ENCODE data around the gene MVB12B. TPM values are rescaled to one million over a fixed set of nuclear protein-coding genes. Genes with fewer than 3 reads are reported as not detected.
A peak's percentile ranks its signal among the peaks of the same experiment; 100 is the strongest.

MVB12B gene
- total and polyA plus RNA-seq, 8 donors = 2.6 to 6.7 (median 4.0) TPM

GRCh38 chr9:126503333-126504085 lies 176.9 kb downstream of the MVB12B start:
- Histone ChIP-seq H3K27me3 (no peaks in the 10 kb centered on the region), H3K4me3 (no peak overlapping the region), H3K27ac (no peak overlapping the region), H3K9me3 (no peaks in the 10 kb centered on the region), H3K4me1 (peaks cover 0 to 4% (median 0%) of the 10 kb centered on the region in 3 donors), H3K36me3 (peaks cover 0 to 4% (median 0%) of the 10 kb centered on the region in 3 donors)
- DNase-seq (peak in 1 of 6 donors; percentile 43), FAIRE-seq (no peak), ATAC-seq (no peak)
- TF ChIP-seq, protein P1, sequence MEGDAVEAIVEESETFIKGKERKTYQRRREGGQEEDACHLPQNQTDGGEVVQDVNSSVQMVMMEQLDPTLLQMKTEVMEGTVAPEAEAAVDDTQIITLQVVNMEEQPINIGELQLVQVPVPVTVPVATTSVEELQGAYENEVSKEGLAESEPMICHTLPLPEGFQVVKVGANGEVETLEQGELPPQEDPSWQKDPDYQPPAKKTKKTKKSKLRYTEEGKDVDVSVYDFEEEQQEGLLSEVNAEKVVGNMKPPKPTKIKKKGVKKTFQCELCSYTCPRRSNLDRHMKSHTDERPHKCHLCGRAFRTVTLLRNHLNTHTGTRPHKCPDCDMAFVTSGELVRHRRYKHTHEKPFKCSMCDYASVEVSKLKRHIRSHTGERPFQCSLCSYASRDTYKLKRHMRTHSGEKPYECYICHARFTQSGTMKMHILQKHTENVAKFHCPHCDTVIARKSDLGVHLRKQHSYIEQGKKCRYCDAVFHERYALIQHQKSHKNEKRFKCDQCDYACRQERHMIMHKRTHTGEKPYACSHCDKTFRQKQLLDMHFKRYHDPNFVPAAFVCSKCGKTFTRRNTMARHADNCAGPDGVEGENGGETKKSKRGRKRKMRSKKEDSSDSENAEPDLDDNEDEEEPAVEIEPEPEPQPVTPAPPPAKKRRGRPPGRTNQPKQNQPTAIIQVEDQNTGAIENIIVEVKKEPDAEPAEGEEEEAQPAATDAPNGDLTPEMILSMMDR (IDR thresholded peaks at IDR 0.05) = no peak
- intact Hi-C loops (cut with DNase I) = loop anchor here in 2 of 3 donors (5.0 to 10.0 kb wide), 3 partner anchors 49 to 271 kb away; no protein-coding TSS in a partner anchor
- 95 to 96% methylated on average over 25 to 28 of the region's 28 CpGs for WGBS, 2 donors

- TF ChIP-seq, protein P1 (IDR thresholded peaks at IDR 0.05) = no peak
- intact Hi-C loops (cut with DNase I) = loop anchor here in 2 of 3 donors (5.0 to 10.0 kb wide), 3 partner anchors 48 to 270 kb away; no protein-coding TSS in a partner anchor
- WGBS, 2 donors = 95 to 97% methylated on average over 26 to 31 of the region's 31 CpGs
- ATAC-seq = no peak
- no peak overlapping the region for H3K27ac ChIP-seq
- H3K9me3 ChIP-seq = no peaks in the 10 kb centered on the region
- DNase-seq = peak in 2 of 6 donors; percentile 31 to 36
- H3K4me3 ChIP-seq = no peak overlapping the region
- H3K36me3 ChIP-seq = peaks cover 0 to 4% (median 0%) of the 10 kb centered on the region in 3 donors
- peaks cover 0 to 4% (median 0%) of the 10 kb centered on the region in 3 donors for H3K4me1 ChIP-seq
- FAIRE-seq = no peak
- H3K27me3 ChIP-seq = no peaks in the 10 kb centered on the region
These were observed 177.7 kb downstream of the MVB12B start for GRCh38 chr9:126504086-126504976.

- TF ChIP-seq, protein P1 (IDR thresholded peaks at IDR 0.05) = no peak
- 94 to 98% methylated on average over 11 of the region's 11 CpGs for WGBS, 2 donors
- peaks cover 0 to 4% (median 0%) of the 10 kb centered on the region in 3 donors for H3K36me3 ChIP-seq
- no peak overlapping the region for H3K4me3 ChIP-seq
- H3K27ac ChIP-seq = no peak overlapping the region
- H3K27me3 ChIP-seq = no peaks in the 10 kb centered on the region
- H3K9me3 ChIP-seq = no peaks in the 10 kb centered on the region
- ATAC-seq (no peak), DNase-seq (peak in 1 of 6 donors; percentile 46), FAIRE-seq (no peak)
- H3K4me1 ChIP-seq = no peaks in the 10 kb centered on the region
- intact Hi-C loops (cut with DNase I) = loop anchor here in 2 of 3 donors (5.0 to 10.0 kb wide), 3 partner anchors 47 to 270 kb away; no protein-coding TSS in a partner anchor
These were observed 178.4 kb downstream of the MVB12B start for GRCh38 chr9:126504977-126505455.

DNA sequence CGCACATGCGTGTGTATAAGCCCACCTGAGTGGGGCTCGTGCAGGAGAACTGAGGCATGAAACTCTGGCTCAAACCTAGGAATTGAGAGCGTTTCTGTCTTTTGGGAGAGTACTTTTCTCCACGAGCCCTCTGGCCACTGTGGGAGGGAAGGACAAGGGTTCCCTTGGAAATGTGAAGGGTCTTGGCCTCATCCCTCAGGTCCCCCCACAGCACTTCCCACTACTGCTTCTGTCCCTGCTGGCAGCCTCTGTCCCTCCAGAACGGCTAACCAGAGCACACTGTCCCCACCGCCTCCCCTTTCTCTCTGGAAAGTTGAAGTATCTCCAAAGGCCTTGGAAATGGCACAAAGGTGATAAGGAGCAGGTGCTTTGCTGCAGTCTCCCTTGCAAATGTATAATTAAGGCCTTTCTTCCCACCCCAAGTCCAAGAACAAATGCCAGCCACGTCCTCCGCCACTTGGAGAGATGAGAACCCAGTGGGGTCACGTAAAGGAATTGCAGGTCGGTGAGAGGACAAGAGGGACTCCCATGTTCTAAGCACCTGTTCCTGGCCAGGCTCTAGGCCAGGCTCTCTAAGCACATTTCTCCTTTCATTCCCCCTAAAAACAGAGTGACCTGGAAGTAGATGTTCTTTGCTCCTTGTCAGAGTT lies 179.2 kb downstream of the MVB12B start:
- no peak for ATAC-seq
- H3K27ac ChIP-seq = no peak overlapping the region
- H3K27me3 ChIP-seq = no peaks in the 10 kb centered on the region
- TF ChIP-seq, protein P1 (IDR thresholded peaks at IDR 0.05) = no peak
- no peaks in the 10 kb centered on the region for H3K9me3 ChIP-seq
- FAIRE-seq = no peak
- H3K4me1 ChIP-seq = no peaks in the 10 kb centered on the region
- intact Hi-C loops (cut with DNase I) = loop anchor here in 2 of 3 donors (10.0 kb wide), 2 partner anchors 49 to 269 kb away; no protein-coding TSS in a partner anchor
- WGBS, 2 donors = 63 to 74% methylated on average over 11 of the region's 11 CpGs
- H3K4me3 ChIP-seq = no peak overlapping the region
- peaks cover 0 to 4% (median 0%) of the 10 kb centered on the region in 3 donors for H3K36me3 ChIP-seq
- no peak for DNase-seq
